Measurements from ENCODE around the gene PAPOLA.

- TF ChIP-seq EZH2 (IDR thresholded peaks at IDR 0.05; ENCODE audit: low read depth, unreplicated experiment) = no peak
- no peak for TF ChIP-seq CTCF (conservative IDR thresholded peaks at IDR 0.05; ENCODE audit: low read depth in 2 of 2)
- no peak for TF ChIP-seq POLR2AphosphoS5 (IDR thresholded peaks at IDR 0.05; ENCODE audit: low read depth)
- no peak for TF ChIP-seq CREB1 (CRISPR knock-in tag; IDR thresholded peaks at IDR 0.05; ENCODE audit: low read depth)
Measured at GRCh38 chr14:96479435-96480146, 22.6 kb upstream of the PAPOLA start.

Data from GM23338 (cell line).